Measurements from ENCODE around the gene WDR74.

- TF ChIP-seq CTCF (conservative IDR thresholded peaks at IDR 0.05; ENCODE audit: low read depth, low read length) (peak; percentile 98), EZH2 (IDR thresholded peaks at IDR 0.05; ENCODE audit: borderline replicate concordance, low read depth, low read length, poor library complexity, severe bottlenecking) (no peak)
Observed at GRCh38 chr11:62786318-62787004, 52.9 kb downstream of the WDR74 start.
